ELR (cell line): ENCODE results near the gene C1RL.
A peak's percentile ranks its signal among the peaks of the same experiment; 100 is the strongest.

Experiments used
- DNase-seq: peaks from one replicate; pipeline ENCODE4 v3.0.0-alpha.2; 2015; ENCODE audit warnings: low read depth

Gene C1RL

GRCh38 chr12:7092229-7092985 is 16.6 kb downstream of the C1RL start, which contains the start of gene C1R:
Gene C1R (minus strand): TSS chr12:7092445. CDS start chr12:7092388, 57 bp downstream.
- DNase-seq, result peak; percentile 78

GRCh38 chr12:7091660-7092228 is 17.3 kb downstream of the C1RL start:
- DNase-seq, result no peak

- DNase-seq, result no peak
Observed at GRCh38 chr12:7091171-7091570, 17.8 kb downstream of the C1RL start.

GRCh38 chr12:7090222-7090998 is 18.6 kb downstream of the C1RL start:
- DNase-seq, result no peak

GRCh38 chr12:7089196-7089871 is 19.7 kb downstream of the C1RL start:
- no peak for DNase-seq

GRCh38 chr12:7083125-7083524 is 25.9 kb downstream of the C1RL start:
- DNase-seq, result no peak

- DNase-seq, result no peak
Observed at GRCh38 chr12:7081037-7081436, 28.0 kb downstream of the C1RL start.

- peak; percentile 84 for DNase-seq
Observed at GRCh38 chr12:7079826-7080125, 29.2 kb downstream of the C1RL start.

GRCh38 chr12:7078163-7078562 is 30.9 kb downstream of the C1RL start:
- no peak for DNase-seq

- no peak for DNase-seq
Observed at GRCh38 chr12:7076493-7076892, 32.5 kb downstream of the C1RL start.

GRCh38 chr12:7075939-7076338 is 33.1 kb downstream of the C1RL start:
- peak; percentile 22 for DNase-seq

- DNase-seq, result no peak
Observed at GRCh38 chr12:7075518-7075917, 33.5 kb downstream of the C1RL start.

- DNase-seq, result no peak
Observed at GRCh38 chr12:7073946-7074345, 35.1 kb downstream of the C1RL start.

- DNase-seq, result no peak
Observed at GRCh38 chr12:7072554-7072953, 36.5 kb downstream of the C1RL start.

GRCh38 chr12:7072035-7072434 is 37.0 kb downstream of the C1RL start:
- no peak for DNase-seq

- no peak for DNase-seq
Observed at GRCh38 chr12:7069386-7069785, 39.6 kb downstream of the C1RL start.

- DNase-seq, result no peak
Observed at GRCh38 chr12:7068994-7069346, 40.0 kb downstream of the C1RL start.

- DNase-seq, result no peak
Observed at GRCh38 chr12:7068240-7068993, 40.6 kb downstream of the C1RL start.

GRCh38 chr12:7067096-7067495 is 41.9 kb downstream of the C1RL start:
- no peak for DNase-seq

- DNase-seq, result no peak
Observed at GRCh38 chr12:7066596-7066995, 42.4 kb downstream of the C1RL start.

GRCh38 chr12:7065073-7065623 is 43.9 kb downstream of the C1RL start:
- DNase-seq, result no peak

- no peak for DNase-seq
Observed at GRCh38 chr12:7064516-7064915, 44.5 kb downstream of the C1RL start.
